Fibroblast of upper back skin (primary cell): Measurements from ENCODE around the gene ILF3.
A peak's percentile ranks its signal among the peaks of the same experiment; 100 is the strongest.
"Not testable (repeated sequence)": the region's sequence is repeated elsewhere in the genome, so short reads cannot be mapped to it uniquely, and the experiment has no call there.

ENCODE experiments used
- DNase-seq: peaks from one replicate; pipeline ENCODE4 v3.0.0-alpha.2; 2013

The ILF3 gene

DNA sequence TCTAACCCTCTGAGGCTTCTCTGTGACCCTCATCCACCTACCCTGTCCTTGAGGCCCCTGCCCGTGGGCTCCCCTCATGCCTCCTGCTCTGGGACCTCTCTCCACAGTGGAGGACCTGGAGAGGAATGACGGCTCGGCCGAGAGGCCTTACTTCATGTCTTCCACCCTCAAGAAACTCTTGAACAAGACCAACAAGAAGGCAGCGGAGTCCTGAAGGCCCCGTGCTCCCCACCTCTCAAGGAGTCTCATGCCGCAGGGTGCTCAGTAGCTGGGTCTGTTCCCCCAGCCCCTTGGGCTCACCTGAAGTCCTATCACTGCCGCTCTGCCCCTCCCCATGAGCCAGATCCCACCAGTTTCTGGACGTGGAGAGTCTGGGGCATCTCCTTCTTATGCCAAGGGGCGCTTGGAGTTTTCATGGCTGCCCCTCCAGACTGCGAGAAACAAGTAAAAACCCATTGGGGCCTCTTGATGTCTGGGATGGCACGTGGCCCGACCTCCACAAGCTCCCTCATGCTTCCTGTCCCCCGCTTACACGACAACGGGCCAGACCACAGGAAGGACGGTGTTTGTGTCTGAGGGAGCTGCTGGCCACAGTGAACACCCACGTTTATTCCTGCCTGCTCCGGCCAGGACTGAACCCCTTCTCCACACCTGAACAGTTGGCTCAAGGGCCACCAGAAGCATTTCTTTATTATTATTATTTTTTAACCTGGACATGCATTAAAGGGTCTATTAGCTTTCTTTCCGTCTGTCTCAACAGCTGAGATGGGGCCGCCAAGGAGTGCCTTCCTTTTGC lies 10.8 kb upstream of the ILF3 start:
- DNase-seq = no peak

DNA sequence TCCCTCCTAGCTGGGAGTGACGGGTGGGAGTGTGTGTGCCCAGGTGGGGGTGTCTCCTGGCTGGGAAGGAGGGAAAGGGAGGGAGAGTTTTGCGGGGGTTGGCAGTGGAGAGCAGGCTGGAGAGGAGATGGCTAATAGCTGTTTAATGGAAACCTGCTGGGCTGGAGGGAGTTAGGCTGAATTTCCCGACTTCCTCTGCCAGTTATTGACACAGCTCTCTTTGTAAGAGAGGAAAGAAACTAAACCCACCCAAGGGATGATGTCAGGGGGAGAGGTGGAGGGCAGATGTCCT lies 10.2 kb upstream of the ILF3 start:
- DNase-seq = peak; percentile 37

DNA sequence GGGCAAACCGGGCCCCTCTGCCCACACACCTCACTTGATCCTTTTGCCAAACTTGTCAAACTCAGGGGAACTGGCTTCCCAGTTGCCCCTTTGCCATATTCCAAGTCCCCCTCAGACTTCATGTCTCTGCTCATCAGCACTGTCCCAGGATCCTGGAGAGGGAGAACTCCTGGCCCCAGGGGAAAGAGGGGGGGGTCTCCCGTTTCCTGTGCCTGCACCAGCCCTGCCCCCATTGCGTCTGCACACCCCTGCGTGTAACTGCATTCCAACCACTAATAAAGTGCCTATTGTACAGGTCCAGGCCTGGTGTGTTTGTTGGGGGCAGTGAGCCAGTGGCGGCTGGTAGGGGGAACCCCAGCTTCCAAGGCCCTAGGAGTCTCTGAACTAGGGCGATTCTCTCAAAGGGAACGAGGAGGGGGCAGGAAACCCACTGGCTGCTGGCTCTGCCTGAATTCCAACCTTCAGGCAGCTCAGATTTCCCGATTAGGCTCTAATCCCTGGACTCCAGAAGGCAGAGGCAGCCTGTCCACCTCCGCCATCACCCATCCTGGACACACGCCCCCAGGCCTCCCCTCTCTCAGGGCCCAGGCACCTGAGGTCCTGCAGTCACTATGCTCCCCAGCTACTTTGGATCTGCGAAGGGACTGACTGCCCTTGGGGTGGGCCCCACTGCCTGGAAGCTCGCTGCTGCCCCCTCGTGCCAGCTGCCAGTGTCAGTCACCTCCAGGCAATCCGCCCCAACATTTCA lies 9.7 kb upstream of the ILF3 start:
- peak; percentile 72 for DNase-seq

DNA sequence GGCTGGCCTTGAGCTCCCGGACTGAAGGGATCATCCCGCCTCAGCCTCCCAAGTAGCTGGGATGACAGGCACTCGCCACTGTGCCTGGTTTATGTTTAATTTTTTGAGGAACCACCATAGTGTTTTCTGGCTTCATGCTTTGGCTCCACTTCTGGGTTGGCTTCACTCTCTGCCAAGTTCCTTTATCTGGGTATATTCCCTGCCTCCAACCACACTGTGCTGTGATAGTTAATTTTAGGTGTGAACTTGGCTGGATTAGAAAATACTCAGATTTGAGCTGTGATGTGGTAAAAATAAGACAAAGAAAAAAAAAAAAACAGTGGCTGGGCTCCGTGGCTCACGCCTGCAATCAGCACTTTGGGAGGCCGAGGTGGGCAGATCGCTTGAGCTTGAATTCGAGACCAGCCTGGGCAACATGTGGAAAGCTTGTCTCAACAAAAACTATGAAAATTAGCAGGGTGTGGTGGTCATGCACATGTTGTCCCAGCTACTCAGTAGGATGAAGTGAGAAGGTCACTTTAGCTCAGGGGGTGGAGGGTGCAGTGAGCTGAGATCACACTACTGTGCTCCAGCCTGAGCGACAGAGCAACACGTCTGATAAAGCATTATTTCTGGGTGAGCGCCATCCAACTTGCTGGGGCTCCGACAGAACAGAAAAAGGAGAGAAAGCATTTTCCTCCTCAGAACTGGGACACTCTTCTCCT lies 7.5 kb upstream of the ILF3 start:
- DNase-seq = no peak

DNA sequence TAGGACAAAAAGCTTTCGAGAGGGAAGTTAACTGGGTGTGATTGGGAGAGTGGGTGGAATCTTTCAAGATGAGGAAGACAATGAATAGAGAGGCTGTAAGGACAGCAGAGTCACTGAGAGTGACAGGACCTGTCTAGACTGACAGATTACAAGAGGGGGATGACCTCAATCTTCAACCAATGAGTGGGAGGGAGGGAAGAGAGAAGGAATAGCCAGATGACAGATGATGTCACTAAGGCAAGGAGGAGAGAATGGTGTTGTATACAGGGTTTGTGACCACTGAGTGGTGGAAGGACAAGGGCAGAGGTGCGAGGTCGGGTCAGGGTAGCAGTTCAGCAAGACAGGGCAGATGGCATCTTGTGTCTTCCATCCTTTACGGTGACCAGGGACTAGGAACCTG lies 5.8 kb upstream of the ILF3 start:
- DNase-seq = no peak

DNA sequence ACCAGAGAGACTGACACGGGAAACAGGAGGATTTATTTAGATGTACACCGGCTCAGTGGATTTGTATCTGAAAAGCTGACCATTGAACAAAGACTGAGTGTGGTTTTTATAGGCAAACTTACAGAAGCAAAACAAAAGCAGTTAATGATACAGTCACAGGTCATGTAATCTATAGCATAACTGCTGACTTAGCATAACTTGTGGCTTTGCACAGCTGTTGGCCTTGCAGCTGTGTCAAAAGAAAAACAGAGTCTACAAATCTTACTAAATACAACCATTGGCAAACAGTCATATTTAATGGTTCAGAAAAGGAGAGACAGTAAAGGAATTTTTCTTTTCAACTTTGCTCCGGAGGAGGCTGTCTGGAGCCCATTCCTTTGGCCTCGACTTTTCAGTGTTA lies 2.3 kb upstream of the ILF3 start:
- DNase-seq = no peak

DNA sequence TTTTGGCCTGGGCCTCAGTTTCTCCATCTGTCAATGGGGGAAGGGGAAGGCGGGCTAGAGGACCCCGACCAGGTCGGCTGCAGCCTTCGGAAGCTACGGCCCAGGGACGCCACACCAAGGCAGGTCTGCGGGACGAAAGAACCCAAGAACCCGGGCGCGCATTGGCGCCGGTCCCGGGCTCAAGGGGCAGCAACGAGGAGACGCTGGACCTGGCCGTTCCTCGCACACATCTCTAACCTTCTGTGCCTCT lies 739 bp upstream of the ILF3 start:
- no peak for DNase-seq

DNA sequence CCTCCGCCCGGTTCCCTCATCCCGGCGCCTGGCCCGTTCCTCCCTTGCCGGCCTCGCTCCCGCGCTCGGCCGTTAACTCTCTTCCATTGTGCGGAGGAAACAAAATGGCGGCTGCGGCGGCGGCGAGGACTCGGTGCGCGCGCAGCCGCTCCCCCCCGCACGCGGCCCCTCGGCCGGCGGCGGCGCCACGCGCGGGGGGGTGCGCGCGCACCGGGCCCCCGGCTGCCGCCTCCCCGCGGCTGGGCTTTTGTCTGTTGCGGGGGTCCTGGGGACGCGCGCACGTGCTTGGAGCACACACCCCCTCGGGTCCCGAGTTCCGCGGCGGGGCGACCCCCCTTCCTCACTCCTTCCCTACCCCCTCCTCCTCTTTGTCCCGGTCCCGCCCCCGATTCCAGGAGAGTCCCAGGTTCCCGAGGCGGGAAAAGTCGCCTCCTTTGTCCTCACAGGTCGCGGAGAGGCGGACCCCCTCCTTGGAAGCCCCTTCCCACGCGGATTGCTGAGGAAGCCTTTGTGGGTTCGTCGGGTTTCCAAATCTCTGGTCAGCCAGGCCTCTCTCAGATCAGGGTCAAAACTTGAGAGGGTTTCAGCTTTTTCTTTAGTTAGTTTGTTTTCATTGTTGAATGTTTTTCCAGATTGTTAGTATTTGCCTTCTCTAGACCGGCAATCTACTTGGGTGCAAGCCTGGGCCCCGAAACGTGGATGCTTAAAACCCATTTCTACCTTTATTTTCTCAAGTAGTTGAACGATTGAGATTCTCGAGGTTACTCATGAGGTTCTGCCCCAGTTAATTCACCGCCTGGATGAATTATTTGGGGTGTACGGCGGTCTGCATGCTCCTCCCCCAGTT lies 687 bp downstream of the ILF3 start:
- DNase-seq = peak; percentile 41

DNA sequence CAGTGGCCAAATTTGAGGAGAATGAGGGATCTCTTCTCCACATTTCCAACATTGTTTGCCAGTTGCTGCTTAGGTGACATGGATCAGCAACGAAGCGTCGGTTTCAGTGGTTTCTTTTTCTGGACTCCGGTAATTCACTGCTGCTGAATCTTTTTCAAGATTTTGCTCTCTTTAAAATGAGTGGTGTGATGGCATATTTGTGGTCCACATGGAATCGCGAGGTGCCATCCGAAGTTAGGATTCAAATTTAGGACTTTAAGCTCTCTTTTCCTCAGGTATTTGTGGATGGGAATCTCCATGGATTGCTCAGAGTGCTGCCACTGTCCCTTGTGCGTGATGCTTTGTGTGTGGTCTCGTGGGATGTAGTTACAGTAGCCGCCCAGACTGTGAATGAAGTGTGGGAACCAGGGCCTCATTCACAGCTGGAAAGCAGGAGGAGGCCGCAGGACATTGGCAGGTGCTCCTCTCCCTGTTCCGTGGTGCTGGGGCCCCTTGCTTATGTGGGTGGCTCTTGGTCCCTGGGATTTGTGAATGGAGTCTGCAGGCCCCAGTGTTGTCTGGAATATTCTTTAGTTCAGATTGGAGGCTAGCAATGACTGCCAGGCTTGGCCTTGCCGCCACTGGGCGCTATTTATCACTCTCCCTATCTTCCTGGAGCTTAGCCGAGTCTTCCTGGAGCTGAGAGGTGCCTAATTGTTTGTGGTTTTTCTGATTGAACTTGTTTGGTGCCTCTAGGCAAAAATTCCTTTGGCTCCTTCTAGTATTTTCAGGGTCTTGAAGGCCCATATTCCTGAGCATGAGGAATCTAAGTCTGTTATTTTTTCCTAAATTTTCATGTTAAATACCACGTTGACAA lies 1.5 kb downstream of the ILF3 start:
- peak; percentile 15 for DNase-seq

DNA sequence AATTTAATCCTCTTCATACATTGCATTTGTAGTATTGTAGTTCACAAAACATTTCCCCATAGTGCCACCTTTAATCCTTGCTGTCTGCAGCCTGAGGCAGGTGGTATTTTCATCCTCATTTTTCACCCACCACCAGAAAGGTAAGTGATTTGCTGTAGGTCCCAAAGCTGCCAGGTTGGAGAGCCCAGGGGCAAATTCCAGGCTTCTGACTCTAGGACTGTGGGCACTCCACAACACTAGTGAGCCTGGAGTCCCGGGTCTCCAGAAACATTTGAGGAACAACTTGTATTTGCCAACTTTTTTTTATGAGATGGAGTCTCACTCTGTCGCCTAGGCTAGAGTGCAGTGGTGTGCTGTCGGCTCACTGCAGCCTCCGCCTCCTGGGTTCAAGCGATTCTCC lies 6.2 kb downstream of the ILF3 start:
- DNase-seq = no peak

DNA sequence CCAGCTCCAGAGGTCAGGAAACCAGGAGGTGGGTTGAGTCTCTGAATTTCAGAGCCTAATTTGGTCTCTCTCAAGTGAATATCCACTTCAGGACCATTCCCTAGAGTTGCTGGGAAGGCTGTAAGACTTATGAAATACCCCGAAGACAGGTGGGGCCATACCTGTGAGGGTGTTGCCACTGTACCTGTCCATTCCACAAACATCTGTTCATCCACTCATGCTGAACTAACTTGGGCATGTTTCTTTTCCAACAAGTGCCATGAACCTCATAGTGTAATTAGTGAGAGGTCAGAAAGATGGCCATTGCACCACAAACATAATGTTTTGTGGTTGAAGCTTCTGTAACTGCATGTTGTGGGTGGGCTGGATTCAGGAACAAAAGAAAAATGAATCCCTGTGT lies 7.8 kb downstream of the ILF3 start:
- no peak for DNase-seq

DNA sequence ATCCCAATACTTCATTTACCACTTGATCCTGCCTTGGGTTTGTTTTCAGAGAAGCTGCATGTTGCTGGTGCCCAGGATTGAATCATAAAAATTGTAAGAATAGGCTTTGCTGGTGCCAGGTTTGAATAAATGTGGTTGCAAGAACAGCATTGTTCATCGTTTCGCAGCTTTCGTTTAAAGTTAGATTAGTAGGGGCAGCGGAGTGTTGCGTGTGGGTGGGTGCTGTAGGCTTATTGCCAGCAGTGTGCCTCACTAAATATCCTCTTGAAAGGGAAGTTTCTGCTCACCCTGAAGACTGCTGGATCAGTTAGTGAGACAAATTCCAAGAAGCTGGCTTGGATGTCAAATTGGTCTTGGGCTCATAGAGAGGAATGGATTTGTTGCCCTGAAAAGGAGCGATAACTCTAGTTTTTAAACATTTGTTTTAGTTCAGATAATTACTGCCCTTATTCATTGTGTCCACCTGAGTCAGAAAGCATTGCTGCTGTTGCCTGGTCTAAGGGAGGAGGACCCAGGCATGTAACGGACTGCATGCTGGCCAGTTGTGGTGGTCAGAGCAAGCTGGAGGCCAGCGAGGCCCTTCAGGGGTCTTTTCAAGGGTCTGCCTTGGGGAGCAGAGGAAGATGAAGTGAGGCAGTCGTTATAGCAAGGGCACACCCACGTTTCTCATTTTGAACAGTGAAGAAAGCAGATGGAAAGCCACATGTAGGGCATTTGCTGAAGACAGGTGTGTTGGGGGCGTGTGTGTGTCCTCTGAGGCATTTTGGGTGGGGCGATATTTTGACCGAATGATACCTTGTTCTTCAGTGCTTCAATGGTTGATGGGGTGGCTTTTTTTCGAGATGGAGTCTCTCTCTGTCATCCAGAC lies 8.5 kb downstream of the ILF3 start:
- DNase-seq = no peak

DNA sequence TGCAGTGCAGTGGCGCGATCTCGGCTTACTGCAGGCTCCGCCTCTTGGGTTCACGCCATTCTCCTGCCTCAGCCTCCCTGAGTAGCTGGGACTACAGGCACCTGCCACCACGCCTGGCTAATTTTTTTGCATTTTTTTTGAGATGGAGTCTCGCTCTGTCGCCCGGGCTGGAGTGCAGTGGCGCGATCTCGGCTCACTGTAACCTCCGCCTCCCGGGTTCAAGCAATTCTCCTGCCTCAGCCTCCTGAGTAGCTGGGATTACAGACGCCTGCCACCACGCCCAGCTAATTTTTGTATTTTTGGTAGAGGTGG lies 9.1 kb downstream of the ILF3 start:
- DNase-seq = not testable (repeated sequence)

DNA sequence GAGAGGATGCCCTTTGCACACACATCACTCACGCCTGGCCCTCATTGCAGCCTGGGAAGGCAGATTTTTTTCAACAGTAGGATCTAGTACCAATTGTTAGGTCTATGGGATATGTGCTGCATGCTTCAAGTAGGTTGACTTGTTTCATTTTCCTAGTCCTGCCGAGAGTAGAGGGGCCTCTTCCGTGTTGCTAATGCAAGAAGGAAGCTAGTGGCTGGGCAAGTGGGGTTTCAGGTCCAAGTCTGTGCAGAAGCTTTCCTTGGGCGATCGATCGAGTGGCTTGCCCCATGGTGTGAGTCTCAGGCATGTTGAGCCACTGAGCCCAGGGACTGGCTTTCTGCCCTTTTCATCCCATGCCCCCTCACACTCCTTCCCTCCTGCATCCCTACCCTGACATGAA lies 13.7 kb downstream of the ILF3 start:
- no peak for DNase-seq

DNA sequence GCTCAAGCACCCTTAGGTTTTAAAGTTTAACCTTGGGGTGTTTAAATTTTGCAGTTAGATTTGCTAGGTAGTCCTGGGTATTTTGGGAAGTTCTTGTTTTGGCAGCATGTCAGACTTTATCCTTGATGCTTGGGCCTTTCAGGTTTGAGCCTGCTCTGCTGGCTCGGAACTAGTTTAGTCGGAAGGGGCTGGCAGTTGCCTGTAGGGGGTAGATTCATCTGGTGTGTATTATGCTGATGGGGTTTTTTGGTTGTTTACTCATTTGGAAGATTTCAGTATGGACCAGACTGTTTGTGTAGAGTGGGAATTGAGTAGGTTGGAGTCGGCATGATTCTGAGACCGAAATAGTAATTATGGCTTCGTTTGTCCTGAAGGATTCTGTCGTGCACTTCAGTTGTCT lies 15.1 kb downstream of the ILF3 start:
- DNase-seq = no peak

DNA sequence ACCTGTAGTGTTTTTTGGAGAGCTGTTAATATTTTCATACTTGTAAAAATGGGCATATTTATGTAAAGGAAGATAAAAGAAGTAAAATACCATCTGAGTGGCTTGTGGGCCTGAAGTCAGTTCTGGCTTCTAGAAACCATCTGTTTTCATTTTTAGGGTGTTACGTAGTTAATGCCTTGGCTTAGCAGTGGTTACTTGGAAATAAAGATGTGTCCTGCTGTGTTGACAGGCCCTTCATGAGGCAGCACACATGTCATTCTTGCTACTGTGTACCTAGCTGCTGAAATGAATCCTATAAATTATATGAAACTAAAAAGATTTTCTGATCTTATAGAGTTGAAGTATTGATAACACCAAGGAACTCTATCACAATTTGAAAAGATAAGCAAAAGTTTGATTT lies 16.0 kb downstream of the ILF3 start:
- DNase-seq = peak; percentile 67

DNA sequence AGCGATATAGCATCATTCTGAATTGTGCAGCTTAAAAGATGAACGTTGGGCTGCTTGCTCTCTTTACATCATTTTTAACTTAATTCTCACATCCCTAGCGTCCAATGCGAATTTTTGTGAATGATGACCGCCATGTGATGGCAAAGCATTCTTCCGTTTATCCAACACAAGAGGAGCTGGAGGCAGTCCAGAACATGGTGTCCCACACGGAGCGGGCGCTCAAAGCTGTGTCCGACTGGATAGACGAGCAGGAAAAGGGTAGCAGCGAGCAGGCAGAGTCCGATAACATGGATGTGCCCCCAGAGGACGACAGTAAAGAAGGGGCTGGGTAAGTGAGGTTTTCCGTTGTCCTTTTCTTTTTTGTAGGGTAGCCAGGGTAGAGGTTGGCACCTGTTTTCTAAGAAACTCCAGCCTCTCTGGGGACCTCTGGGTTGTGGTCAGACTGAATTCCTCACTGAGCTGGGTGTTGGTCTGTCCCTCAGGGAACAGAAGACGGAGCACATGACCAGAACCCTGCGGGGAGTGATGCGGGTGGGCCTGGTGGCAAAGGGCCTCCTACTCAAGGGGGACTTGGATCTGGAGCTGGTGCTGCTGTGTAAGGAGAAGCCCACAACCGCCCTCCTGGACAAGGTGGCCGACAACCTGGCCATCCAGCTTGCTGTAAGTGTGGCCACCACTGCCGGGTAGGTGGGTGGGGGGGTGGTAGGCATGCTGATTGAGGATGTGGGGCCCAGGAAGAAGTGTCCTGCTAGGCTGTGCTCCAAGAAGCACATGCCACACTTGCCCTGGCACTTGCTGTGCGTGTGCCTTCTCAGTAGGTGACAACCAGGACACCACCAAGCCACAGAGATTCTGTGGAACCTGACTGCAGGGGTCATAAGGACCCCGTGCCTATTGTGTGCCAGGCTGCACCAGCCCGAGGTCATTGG lies 17.0 kb downstream of the ILF3 start:
- DNase-seq = no peak

DNA sequence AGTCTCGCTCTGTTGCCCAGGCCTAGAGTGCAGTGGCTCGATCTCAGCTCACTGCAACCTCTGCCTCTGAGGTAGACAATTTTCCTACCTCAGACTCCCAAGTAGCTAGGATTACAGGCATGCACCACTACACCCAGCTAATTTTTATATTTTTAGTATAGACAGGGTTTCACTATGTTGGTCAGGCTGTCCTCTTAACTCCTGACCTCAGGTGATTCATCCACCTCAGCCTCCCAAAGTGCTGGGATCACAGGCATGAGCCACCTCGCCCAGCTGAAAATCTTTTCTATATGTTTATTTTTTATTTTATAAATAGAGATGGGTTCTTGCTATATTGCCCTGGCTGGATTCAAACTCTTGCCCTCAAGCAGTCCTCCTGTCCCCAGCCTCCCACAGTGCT lies 17.8 kb downstream of the ILF3 start:
- not testable (repeated sequence) for DNase-seq

DNA sequence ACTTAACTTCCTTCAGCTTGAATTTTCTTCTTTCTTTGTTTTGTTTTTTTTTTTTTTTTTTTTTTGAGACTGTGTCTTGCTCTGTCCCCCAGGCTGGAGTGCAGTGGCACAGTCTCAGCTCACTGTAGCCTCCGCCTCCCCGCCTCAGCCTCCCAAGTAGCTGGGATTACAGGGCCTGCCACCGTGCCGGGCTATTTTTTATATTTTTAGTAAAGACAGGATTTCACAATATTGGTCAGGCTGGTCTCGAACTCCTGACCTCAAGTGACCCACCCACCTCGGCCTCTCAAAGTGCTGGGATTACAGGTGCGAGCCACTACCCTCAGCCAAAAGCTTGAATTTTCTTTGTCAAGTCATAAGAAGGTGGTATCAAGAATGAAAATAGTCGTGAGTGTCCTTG lies 21.1 kb downstream of the ILF3 start:
- DNase-seq = not testable (repeated sequence)

DNA sequence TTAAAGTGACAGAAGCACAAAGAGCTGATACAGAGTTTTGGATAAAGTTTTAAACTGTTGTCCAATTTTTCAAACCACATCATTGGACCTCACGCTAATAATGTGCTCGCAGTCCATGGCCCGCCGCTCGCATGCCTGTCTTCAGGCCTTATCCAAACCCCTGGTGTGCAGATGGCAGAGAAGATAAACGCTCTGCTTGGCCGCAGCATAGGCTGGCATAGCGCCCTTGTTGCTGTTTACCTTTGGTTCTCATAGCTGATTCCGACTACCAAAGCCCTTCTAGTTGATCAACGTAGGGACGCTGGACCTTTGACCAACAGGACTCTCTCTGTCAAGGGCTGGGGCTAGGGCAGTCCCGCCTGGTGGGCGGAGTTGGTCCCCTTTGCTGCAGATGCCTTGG lies 23.6 kb downstream of the ILF3 start:
- DNase-seq = no peak

DNA sequence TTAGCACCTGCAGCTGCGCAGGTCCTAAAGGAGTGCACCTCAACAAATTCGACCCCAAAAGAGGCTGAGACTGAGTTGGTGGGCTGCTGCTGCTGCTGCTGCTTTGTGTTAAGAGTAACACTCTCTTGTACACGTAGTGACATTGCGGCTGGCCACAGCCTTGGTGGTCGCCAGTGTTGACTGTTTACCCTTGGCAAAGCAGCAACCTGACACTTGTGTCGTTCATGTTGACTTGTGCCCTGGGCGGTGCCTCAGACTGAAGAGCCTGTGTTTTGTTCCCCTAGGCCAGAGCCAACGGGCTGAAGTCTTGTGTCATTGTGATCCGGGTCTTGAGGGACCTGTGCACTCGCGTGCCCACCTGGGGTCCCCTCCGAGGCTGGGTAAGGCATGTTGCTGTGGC lies 24.7 kb downstream of the ILF3 start:
- no peak for DNase-seq
